Adrenal gland (tissue), 12 donors: ENCODE data around the gene PAM16. TPM values are rescaled to one million over a fixed set of nuclear protein-coding genes. Genes with fewer than 3 reads are reported as not detected.

Source experiments
- DNase-seq, 7 donors: peaks; one replicate each; pipeline ENCODE4 v3.0.0-alpha.2; 2019 to 2020
- H3K27ac ChIP-seq, 5 donors: fragments of 200-600 bp; sonication (generic) in 4 of 5; 1 replicate in 3 of 5; 2 replicates in 2 of 5; pipeline versions ENCODE4 v1.5.1 to v1.8.0; 2016 to 2020; ENCODE audit warnings: mild to moderate bottlenecking in 1 of 5
- H3K27me3 ChIP-seq: fragments of 200-600 bp; 2 replicates; pipeline ENCODE4 v1.8.0; 2021
- H3K36me3 ChIP-seq, 2 donors: fragments of 200-600 bp; replicated peaks in 1 of 2; 1 replicate in 1 of 2; 2 replicates in 1 of 2; pipeline versions ENCODE4 v1.5.1 to v1.8.0; 2018 to 2022
- H3K4me1 ChIP-seq, 2 donors: fragments of 200-600 bp; replicated peaks in 1 of 2; 1 replicate in 1 of 2; 2 replicates in 1 of 2; pipeline versions ENCODE4 v1.5.1 to v1.8.0; 2018 to 2021
- H3K4me3 ChIP-seq, 4 donors: fragments of 200-600 bp; sonication (generic) in 3 of 4; one replicate each; pipeline ENCODE4 v1.5.1; 2016 to 2018
- H3K9me3 ChIP-seq, 3 donors: fragments of 200-600 bp; sonication (generic) in 1 of 3; replicated peaks in 1 of 3; 1 replicate in 2 of 3; 2 replicates in 1 of 3; pipeline versions ENCODE4 v1.5.1 to v1.8.0; 2016 to 2021
- CTCF ChIP-seq, 6 experiments: fragments of 450-650 bp in 4 of 6; fragments of 200-600 bp in 2 of 6; sonication (generic) in 1 of 6; IDR thresholded peaks; 1 replicate in 5 of 6; 2 replicates in 1 of 6; pipeline versions ENCODE4 v1.5.1 to v1.8.0; 2016 to 2021; ENCODE audit warnings: antibody characterized with exemption in 6 of 6, mild to moderate bottlenecking in 2 of 6, moderate library complexity in 1 of 6
- POLR2A ChIP-seq, 2 donors: fragments of 450-650 bp; IDR thresholded peaks; one replicate each; pipeline ENCODE4 v1.6.1; 2017; ENCODE audit warnings: antibody characterized with exemption in 2 of 2, mild to moderate bottlenecking in 2 of 2, moderate library complexity in 1 of 2
- WGBS, 4 donors: extraction: QIAGEN DNeasy Blood & Tissue Kit in 2 of 4; methylation state at CpG; one replicate each; pipeline versions ENCODE4 v1.1.5 to v1.1.7; 2013 to 2017; 5-methylcytosine and 5-hydroxymethylcytosine counted together
- intact Hi-C, 2 donors: fragments of 100-400 bp; cut with DNase I; formaldehyde crosslinking; loops; one replicate each; pipeline versions ENCODE4 v1.14.1 to v1.15.0; 2022 to 2023
- polyA plus RNA-seq, 3 donors: library from polyadenylated mRNA; stranded (reverse); fragments of 200-250 nt in 2 of 3; fragments of 350-450 nt in 1 of 3; fragmentation: Illumina TruSeq in 1 of 3; extraction: RNeasy Lipid Tissue Mini Kit (QIAGEN cat#74804) in 1 of 3; gene quantifications; one replicate each; pipeline ENCODE4 v1.2.3, GENCODE V29; 2013 to 2014
- total RNA-seq, 9 donors: library from RNA; depleted of rRNA in 4 of 9; stranded (reverse); fragments of >200 nt in 4 of 9; fragments of 120-200 nt in 1 of 9; fragmentation: NEBNext Ultra II Directional in 1 of 9; extraction: Animal tissue kit (Norgen Biotek cat#: 25700) in 1 of 9; gene quantifications; one replicate each; pipeline versions ENCODE4 v1.1.0 to v1.2.4, GENCODE V29; 2013 to 2023
- donor health status: healthy with polysubstance abuse.
- donor health status: Bipolar disorder and iron deficiency.
- donor health status: DM: yes; HTN: yes; CAD: no.
- donor health status: DM: no; HTN: no; CAD: no.
- donor health status: DM: no; HTN: no; CAD: no.
- donor health status: DM: yes; HTN: yes; CAD: no.

The PAM16 gene
- total and polyA plus RNA-seq, 12 donors: 25.0 to 310 (median 55.3) TPM

- Histone ChIP-seq H3K9me3 (no peaks in the 10 kb centered on the region), H3K4me3 (peak overlapping the region in 2 of 4 donors; percentile 46 to 53), H3K36me3 (peaks cover 0 to 4% of the 10 kb centered on the region in 2 donors), H3K4me1 (peaks cover 7 to 12% of the 10 kb centered on the region in 2 donors), H3K27me3 (no peaks in the 10 kb centered on the region), H3K27ac (peak overlapping the region in 4 of 5 donors; percentile 66 to 89 (median 79))
- intact Hi-C loops: no loop called here
- no peak for TF ChIP-seq POLR2A (IDR thresholded peaks at IDR 0.05)
- no peak for TF ChIP-seq CTCF (IDR thresholded peaks at IDR 0.05)
- DNase-seq: peak in 1 of 7 donors; percentile 30
- WGBS, 4 donors: 65 to 73% (median 65%) methylated on average over 10 to 16 of the region's 16 CpGs
Measured at GRCh38 chr16:4306470-4307214, 44.5 kb downstream of the PAM16 start.

- TF ChIP-seq CTCF (IDR thresholded peaks at IDR 0.05) (no peak), POLR2A (IDR thresholded peaks at IDR 0.05) (no peak)
- intact Hi-C loops: no loop called here
- H3K27ac ChIP-seq: no peak overlapping the region
Measured at GRCh38 chr16:4303973-4304372, 47.1 kb downstream of the PAM16 start.

GRCh38 chr16:4301968-4302367 lies 49.2 kb downstream of the PAM16 start:
- no peaks in the 10 kb centered on the region for H3K9me3 ChIP-seq
- no peak for DNase-seq
- intact Hi-C loops: no loop called here
- H3K36me3 ChIP-seq: peaks cover 0 to 4% of the 10 kb centered on the region in 2 donors
- no peak overlapping the region for H3K27ac ChIP-seq
- 94 to 99% (median 96%) methylated on average over 6 of the region's 6 CpGs for WGBS, 4 donors
- no peaks in the 10 kb centered on the region for H3K27me3 ChIP-seq
- TF ChIP-seq POLR2A (IDR thresholded peaks at IDR 0.05): no peak
- no peak for TF ChIP-seq CTCF (IDR thresholded peaks at IDR 0.05)
- H3K4me3 ChIP-seq: no peak overlapping the region
- peaks cover 4 to 17% of the 10 kb centered on the region in 2 donors for H3K4me1 ChIP-seq

More at GRCh38 chr16:4303973-4304372, 47.1 kb downstream of the PAM16 start:
- WGBS, 4 donors: 82 to 87% (median 86%) methylated on average over 10 to 13 of the region's 13 CpGs
- Histone ChIP-seq H3K27me3 (no peaks in the 10 kb centered on the region), H3K9me3 (no peaks in the 10 kb centered on the region), H3K4me1 (peaks cover 7 to 17% of the 10 kb centered on the region in 2 donors), H3K4me3 (no peak overlapping the region), H3K36me3 (peaks cover 0 to 4% of the 10 kb centered on the region in 2 donors)
- no peak for DNase-seq

- 98 to 99% (median 98%) methylated on average over 4 of the region's 4 CpGs for WGBS, 4 donors
- H3K27me3 ChIP-seq: no peaks in the 10 kb centered on the region
- no peak overlapping the region for H3K4me3 ChIP-seq
- H3K27ac ChIP-seq: no peak overlapping the region
- peaks cover 0 to 9% of the 10 kb centered on the region in 2 donors for H3K4me1 ChIP-seq
- intact Hi-C loops: no loop called here
- no peaks in the 10 kb centered on the region for H3K9me3 ChIP-seq
- TF ChIP-seq POLR2A (IDR thresholded peaks at IDR 0.05): no peak
- no peak for TF ChIP-seq CTCF (IDR thresholded peaks at IDR 0.05)
- peaks cover 0 to 4% of the 10 kb centered on the region in 2 donors for H3K36me3 ChIP-seq
- no peak for DNase-seq
Measured at GRCh38 chr16:4301177-4301576, 49.9 kb downstream of the PAM16 start.
